GM11168 (cell line): ENCODE data around the gene PARP16.

Experiments
- in situ Hi-C: fragments of 300-500 bp; cut with MboI; formaldehyde crosslinking; loops from one replicate; pipeline ENCODE4 v1.12.0; 2022; ENCODE audit warnings: low sequenced_read_pairs; ENCODE audit not compliant: unreplicated experiment

PARP16 gene

GRCh38 chr15:65209701-65210643 lies 76.7 kb downstream of the PARP16 start:
- in situ Hi-C loops: no loop called here

GRCh38 chr15:65208647-65209046 lies 78.0 kb downstream of the PARP16 start:
- in situ Hi-C loops: no loop called here
